NCI-H128 (cell line): ENCODE results near the gene STYXL1.
"Not testable (repeated sequence)": the region's sequence is repeated elsewhere in the genome, so short reads cannot be mapped to it uniquely, and the experiment has no call there.

Experiments used
- DNase-seq: peaks from one replicate; lab custom pipeline; 2025; ENCODE audit not compliant: unreplicated experiment; lab: John Stamatoyannopoulos, UW

STYXL1 gene

DNA sequence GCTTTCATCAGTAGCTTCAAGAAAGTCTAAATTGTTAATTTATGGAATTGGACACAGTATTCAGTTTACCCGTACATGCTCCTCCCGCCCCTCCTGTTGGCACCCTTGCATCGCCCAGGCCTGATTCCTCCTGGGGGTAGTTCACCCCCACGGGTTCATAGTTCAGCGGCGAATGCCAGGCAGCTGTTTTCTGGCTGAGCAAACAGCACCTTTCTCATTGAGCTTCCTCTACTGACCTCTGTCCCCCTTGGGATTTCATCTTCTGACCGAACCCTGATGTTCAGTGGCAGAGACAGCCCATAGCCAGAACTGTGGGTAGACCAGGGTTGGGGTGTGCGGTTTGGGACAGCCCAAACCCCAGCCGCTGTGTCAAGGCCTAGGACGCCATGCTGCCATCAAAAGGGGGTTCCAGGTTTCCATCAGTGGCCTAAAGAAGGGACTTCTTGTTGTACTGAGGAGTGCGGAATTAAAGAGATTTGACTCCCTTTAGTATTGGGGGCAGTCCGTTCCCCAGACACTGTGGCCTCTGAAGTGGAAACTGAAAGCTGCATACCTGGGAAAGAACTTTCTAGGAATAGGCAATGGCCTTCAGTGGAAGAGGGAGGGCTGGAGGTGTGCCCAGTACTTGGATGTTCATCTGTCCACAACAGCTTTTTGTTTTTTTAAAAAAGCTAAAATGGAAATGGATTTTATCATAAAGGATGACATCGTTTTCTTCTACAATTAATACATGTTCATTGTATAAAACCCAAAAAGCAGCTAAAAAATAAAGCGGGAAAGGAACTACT lies 19.1 kb upstream of the STYXL1 start:
- no peak for DNase-seq

DNA sequence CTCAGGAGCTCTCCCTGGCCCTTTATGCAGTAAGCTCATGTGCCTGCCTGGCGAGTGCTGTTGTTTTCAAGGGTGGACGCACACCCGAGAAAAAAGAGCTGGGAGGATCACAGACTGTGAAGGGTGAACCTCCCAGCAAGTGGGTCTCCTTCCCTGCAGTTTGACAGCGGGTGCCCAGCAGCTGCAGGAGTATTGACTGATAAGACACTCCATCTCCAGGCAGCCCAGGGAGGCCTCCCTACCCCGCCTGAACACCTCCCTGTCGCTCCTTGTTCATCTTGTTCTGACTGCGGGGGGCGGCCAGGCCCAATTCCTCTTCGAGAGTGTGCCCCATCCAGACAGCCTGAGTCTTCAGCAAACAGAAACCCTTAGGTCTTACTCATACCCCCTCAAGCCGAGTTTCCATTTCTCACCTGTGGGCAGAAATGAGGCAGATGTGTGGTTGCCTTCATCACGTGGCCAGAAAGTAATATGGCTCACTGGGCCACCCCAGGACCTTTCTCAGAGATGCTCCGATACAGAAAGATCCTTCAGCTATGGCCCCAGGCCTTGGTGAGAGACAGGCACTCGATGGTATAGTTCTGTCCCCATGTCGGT lies 17.3 kb upstream of the STYXL1 start:
- DNase-seq = no peak

DNA sequence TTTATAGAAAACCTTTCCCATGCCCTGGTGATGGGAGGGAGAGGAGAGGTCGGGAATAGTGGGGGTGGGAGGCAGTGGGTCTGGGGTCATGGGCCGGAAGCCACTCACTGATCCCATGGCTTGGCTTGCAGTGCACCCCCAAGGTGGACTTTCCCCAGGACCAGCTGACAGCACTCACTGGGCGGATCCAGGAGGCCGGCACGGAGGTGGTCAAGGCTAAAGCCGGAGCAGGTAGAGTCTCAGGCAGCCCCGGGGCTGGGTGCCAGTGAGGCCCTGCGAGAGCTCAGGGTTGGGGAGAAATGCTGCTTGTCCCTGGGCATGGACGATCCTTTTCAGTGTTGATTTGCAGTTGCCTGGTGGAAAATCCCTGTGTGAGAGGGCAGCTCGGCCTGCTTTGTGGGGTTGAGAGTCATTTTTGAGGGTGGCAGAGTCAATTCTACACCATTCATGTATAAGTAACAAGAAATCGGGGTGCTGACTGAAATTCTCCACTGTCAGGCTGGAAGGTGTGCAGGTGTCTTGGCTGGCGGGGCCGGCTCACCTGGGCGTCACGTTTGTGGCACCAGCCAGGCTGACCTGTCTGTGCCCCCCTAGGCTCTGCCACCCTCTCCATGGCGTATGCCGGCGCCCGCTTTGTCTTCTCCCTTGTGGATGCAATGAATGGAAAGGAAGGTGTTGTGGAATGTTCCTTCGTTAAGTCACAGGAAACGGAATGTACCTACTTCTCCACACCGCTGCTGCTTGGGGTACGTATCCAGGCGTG lies 16.6 kb upstream of the STYXL1 start:
- no peak for DNase-seq

DNA sequence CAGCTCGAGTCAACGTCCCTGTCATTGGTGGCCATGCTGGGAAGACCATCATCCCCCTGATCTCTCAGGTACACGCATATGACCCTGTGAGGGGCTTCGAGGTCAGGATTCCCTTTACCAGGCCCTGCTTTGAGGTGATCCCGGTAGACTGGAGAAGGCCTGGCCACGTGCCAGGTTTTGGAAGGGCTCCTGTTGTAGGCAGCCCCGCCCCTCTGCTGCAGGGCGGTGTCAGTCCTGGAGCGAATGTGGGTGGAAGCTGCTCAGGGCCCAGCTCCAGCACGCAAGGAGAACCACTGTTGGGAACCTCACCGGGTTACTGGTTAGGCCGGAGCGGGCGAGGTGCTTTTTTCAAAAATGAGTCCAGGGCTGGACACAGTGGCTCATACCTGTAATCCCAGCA lies 15.7 kb upstream of the STYXL1 start:
- DNase-seq = no peak

DNA sequence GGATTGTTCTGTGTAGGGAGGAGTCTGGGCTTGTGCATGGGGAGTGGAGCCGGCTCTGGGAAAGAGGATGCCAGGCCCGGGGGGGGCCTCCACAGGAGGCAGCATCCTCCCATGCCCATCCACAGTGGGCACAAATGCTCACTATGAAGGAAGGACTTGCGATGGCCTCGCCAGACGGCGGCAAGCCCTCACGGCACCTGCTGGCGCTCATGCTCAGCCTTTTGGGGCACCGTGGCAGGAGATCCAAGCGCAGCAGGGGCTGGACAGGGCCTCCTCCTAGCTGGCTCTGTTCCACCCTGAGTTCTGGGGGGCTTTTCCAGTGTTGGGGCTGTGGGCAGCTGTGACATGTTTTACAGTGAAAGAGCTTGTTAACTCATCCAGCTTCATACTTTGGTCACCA lies 15.3 kb upstream of the STYXL1 start:
- no peak for DNase-seq

DNA sequence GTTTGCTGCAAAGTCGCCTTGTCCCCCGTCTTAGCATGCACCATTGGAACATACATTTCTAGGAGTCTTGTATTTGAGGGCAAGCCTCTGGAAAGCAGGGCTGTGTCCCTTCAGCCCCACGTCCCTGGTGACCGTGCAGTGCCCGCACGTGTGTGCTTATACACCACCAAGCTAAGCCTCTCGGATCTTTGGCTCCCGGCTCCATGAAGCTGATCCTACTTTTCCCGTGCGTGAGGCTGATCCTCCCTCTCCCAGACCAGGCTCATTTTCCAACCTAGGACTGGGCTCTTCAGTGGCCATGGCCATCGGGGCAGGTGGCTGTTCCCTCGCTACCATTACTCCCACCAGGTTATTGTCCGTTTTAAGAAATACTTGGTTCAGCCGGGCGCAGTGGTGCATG lies 14.5 kb upstream of the STYXL1 start:
- DNase-seq = no peak

DNA sequence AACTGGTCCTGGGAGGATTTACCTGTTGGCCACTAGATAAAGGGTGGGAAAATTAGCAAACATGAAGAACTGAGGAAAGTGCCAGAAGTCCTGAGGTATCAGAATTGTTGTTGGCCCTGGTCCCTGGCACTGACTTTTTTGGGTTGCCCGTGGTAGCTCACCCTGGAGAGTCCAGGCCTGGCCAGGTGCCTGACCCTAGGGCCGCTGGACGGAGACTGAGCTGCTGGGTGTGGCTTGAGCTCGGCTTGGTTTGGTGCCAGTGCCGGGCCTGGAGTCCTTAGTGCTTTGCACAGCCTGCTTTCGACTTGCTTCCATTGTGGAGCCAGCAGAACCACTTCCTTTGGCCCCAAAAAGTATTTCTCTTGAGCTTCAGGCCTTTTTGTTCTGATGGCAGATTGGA lies 13.0 kb upstream of the STYXL1 start:
- DNase-seq = no peak

DNA sequence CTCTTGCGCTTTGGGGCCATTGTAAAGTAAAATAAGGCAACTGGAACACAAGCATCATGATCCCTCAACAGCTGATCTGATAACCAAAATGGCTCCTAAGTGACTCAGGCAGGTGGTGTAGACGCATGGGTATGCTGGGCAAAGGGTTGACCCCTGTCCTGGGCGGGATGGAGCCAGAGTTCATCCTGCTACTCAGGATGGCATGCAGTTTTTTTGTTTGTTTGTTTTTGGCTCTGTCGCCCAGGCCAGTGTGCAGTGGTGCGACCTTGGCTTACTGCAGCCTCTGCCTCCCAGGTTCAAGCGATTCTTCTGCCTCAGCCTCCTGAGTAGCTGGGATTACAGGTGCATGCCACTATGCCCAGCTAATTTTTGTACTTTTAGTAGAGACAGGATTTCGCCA lies 10.9 kb upstream of the STYXL1 start:
- not testable (repeated sequence) for DNase-seq

DNA sequence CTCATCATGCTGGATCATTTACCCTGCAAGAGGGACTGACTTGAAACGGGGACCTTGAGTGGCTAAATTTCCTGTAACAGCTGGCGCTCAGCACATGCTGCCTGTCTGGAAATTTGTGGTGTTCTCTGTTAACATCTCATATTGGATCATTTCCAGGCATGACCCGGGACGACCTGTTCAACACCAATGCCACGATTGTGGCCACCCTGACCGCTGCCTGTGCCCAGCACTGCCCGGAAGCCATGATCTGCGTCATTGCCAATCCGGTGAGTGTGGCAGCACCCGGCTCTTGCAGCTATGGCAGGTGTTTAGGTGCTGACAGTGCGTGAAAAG lies 10.0 kb upstream of the STYXL1 start:
- DNase-seq = no peak

DNA sequence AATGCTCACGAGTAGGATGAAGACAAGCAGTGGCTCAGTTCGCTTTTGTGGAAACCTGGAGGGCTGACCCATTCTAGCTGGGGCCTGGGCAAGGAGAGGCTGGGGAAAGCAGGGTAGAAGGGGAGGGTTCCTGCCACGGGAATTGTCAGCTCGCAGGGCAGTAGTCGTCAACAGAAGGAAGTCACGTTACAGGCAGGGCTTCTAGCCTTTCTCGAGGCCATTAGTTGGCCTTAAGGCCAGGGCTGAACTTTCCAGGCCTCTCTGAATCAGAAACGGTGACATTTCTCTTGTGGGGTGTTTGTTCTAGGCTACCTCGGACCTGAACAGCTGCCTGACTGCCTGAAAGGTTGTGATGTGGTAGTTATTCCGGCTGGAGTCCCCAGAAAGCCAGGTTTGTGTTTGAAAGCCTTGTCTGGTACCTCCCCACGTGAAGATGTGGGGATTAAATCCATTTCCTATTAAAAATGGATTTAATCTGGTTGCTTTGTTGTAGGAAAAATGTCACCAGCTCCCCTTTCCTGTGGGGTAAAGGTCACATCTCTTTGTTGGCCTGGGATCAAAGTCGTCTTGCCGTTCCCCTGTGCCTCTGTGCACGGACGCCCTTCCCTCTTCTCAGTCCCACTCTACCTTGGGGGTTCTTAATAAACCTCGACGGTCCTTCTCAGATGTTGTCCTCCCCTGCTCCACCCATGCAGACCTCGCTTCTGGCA lies 9.5 kb upstream of the STYXL1 start:
- DNase-seq = no peak

DNA sequence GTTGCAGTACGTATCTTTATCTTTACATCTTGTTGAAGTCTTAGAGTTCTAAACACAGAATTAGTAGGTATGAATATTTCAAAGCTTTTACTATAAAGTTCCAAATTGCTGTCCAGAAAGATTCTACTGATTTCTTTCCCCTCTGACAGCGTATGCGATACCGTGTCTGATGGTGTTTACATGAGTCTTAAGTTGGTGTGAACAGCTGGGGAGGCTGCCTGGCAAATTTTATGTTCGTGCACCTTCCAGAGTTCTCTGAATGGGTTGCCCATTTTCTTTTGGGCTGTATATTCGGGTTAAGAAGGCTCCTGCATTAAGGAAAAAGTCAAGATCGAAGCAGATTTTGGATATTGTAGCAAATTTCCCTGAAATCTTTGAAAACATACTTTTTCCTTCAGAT lies 8.4 kb upstream of the STYXL1 start:
- no peak for DNase-seq

DNA sequence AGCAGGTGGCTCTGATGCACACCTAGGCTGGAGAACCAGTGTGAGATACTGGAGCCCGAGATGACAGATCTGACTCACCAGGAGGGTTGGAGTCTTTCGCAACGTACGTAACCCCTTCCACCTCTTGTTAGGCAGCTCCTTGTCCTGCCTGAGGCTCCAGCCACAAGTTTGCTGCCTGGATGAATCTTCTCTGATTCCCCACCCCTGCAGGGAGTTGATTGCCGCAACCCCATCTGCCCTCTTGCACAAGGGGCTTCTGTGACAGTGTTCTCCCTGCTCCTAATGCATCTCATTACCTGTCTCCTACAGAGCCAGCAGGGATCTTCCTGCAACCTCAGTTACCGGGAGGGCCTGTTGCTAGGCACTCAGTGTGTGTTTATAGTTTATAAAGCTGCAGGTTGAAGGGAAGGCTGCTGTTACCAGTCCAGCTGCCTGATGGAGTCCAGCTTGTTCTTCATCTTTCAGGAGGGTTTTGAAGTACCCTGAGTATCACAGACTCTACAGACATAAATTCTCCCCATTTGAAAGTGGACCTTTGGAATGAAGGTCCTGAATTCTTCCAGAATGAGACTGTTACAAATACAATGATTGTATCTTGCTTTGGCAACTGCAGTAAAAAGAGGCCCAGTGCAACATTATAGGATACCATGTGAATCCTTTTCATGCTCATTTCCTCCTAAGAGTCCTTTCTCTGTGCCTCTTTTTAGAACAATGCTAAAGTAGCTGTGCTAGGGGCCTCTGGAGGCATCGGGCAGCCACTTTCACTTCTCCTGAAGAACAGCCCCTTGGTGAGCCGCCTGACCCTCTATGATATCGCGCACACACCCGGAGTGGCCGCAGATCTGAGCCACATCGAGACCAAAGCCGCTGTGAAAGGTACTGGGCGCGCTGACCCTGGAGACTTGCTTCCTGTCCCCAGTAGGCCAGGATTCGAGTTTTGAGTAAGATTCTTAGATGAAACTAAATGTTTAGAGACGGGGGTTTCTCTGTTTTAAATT lies 6.6 kb upstream of the STYXL1 start:
- peak; percentile 57 for DNase-seq

DNA sequence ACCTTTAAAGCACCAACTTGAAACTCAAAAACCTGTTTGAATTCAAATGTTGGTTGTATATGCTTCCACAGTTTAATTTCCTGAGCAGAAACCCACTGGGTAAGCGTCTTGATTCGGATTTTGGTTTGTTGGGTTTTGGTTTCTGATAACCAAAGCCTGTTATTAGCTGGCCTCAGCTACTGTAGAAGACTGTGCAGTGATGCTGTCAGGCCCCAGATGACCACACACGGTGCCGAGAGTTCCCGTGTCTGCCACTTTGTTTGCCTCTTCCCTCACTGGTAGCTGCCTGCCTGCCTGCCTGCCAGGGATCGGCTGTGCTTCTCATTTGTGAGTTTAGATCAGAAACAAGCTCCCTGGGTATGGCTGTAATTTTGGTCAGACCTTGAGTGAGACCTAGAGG lies 5.7 kb upstream of the STYXL1 start:
- DNase-seq = no peak

DNA sequence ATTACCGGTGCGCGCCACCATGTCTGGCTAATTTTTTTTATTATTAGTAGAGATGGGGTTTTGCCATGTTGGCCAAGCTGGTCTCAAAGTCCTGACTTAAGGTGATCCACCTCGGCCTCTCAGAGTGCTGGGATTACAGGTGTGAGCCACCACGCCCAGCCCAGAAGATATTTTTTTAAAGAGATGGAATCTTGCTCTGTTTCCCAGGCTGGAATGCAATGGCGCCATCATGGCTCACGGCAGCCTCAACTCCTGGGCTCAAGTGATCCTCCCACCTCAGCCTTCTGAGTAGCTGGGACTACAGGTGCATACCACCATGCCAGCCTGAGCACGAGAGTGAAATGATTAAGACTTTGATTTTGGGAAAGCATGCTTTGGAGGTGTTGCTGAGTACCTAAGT lies 4.9 kb upstream of the STYXL1 start:
- not testable (repeated sequence) for DNase-seq

DNA sequence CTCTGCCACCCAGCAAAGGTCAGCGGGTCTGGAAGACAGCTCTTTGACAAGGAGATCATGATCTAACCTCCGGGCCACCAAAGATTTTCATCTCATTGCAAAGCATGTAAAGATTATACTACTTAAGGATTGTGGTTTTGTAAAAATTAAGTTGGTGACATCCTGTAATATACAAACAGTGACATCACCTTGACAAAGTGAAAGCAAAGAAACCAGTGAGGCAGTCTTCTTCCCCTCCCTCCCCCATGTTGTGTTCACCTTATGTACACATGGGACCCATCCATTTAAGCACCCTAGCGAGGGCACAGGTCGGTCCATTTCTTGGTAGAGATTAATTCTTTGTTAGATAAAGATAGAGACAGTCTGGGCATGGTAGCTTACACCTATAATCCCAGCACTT lies 4.0 kb upstream of the STYXL1 start:
- DNase-seq = no peak

DNA sequence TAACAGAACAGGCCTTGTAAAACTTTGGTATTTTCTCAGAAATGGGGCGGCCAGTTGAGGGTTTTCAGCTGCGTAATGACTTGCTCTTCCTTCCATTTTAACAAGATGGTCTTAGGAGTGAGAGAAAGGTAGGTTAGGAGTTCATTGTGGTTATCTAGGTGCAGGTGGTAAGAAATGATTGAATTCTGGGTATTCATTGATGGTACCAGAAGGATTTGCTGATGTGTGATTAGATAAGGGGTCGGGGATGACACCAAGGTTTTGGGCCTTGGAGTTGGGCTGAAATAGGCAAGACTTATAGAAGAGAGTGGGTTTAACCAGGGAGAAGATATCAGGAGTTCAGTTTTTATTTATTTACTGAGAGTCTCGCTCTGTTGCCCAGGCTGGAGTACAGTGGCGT lies 2.7 kb upstream of the STYXL1 start:
- no peak for DNase-seq

DNA sequence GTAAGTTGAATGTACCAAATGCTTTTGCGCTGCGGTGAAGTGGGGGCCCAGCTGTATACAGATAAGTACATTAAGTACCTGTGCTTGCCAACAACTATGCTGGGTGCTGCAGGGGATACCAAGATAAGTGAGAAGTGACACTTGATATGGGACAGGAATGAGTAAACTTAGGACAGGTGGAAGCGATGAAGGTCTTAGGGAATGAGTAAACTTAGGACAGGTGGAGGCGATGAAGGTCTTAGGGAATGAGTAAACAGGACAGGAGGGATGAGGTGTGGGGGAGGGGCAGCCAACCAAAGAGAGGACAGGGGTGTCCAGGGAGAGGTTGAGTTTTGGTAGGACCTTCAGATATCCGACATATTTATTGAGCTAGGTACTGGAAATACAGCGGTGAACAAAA lies 1.5 kb upstream of the STYXL1 start:
- no peak for DNase-seq

DNA sequence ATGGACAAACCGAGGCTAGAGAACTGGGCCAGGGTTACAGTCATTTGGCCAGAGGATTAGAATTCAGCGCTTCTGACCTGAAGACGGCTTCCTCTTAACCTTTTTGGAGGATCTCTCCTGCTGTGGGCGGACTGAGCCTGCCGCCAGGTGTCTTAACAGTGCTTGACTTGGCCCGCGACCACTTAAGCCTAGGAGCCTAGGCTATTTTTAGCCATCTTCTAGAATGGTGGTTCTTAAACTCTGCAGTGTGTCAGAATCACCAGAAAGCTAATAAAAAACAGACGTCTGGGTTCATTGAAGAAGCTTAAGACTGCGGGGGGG lies 828 bp upstream of the STYXL1 start:
- DNase-seq = no peak

DNA sequence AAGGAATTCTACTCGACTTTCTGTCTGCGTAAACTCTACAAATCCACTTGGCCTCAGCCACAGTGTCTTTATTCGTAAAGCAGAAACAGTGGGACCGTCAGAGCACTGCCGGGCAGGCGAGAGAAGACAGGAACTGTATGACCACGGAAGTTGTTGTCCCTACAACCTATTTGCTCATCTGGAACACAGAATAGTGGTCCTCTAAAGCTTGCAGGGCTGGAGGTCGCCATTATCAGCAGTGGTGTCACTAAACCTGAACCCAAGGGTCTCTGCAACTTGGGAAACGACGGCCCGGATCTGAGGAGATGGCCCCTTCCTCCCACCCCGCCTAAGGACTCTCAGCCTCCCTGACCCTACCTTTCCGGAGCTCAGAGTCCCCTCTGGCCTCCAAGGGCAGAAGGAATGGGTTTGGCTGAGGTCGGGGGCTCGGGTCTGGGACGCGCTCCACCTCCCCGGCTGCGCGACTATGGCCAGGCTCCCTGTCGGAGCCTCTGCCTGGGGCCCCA lies 442 bp downstream of the STYXL1 start:
- no peak for DNase-seq

DNA sequence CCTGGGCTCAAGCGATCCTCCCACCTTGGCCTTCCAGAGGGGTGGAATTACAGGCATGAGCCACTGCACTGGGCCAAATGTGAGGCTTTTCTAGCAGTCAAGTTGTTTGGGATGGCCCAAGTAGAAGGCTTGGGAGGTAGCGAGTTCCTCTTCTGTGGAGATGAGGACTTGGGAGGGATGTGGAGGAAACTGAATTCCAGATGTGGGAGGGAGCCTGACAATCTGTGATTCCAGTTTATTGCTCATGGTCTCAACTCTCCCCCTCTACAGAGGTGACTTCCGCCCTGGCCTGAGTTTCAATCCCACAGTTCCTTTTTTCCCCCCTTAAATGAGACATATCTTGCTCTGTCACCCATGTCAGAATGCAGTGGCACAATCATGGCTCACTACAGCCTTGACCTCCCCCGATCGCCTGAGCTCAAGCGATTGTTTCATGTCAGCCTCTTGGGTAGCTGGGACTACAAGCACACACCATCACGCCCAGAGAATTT lies 3.4 kb downstream of the STYXL1 start:
- no peak for DNase-seq
